HEK293 (cell line): ENCODE results near the gene MAPK12.
"Not testable (repeated sequence)": the region's sequence is repeated elsewhere in the genome, so short reads cannot be mapped to it uniquely, and the experiment has no call there.

Experiments used
- CTCF ChIA-PET: fragments of 350-600 bp; formaldehyde crosslinking; extraction: SDS; loops from one replicate; lab custom pipeline; 2021; ENCODE audit warnings: antibody characterized with exemption; lab: Yijun Ruan, JAX
- POLR2A ChIA-PET: fragments of 300-600 bp; formaldehyde crosslinking; extraction: SDS; loops from one replicate; lab custom pipeline; 2020; ENCODE audit warnings: antibody characterized with exemption, inconsistent platforms; lab: Yijun Ruan, JAX
- H3K27ac ChIP-seq: fragments of 200-500 bp; sonication (Bioruptor generic); 2 replicates; pipeline ENCODE4 v1.5.1; 2014; ENCODE audit warnings: low read depth, low read length, control low read depth, inconsistent platforms; ENCODE audit errors: extremely low read depth
- H3K36me3 ChIP-seq, 2 experiments: fragments of 200-500 bp in 1 of 2; sonication (Bioruptor generic) in 1 of 2; 1 replicate in 1 of 2; 2 replicates in 1 of 2; pipeline ENCODE4 v1.5.1; 2014 to 2017; ENCODE audit warnings: inconsistent platforms in 2 of 2, low read length in 2 of 2; ENCODE audit not compliant: control insufficient read depth in 2 of 2, insufficient read depth in 1 of 2
- H3K4me1 ChIP-seq: fragments of 200-500 bp; sonication (Bioruptor generic); 2 replicates; pipeline ENCODE4 v1.5.1; 2014; ENCODE audit warnings: mild to moderate bottlenecking, low read length, inconsistent platforms; ENCODE audit not compliant: control insufficient read depth, insufficient read depth
- H3K4me3 ChIP-seq: 2 replicates; pipeline ENCODE4 v1.5.1; 2011; ENCODE audit warnings: low read depth, mild to moderate bottlenecking, control low read depth, low read length, moderate library complexity
- H3K9me3 ChIP-seq: fragments of 200-500 bp; sonication (Bioruptor generic); 2 replicates; pipeline ENCODE4 v1.5.1; 2014; ENCODE audit warnings: low read depth, low read length, inconsistent platforms; ENCODE audit not compliant: control insufficient read depth, insufficient read depth
- BCL11A ChIP-seq: fragments of 450-650 bp; formaldehyde crosslinking; IDR thresholded peaks from 2 replicates; pipeline ENCODE4 v1.5.1; 2016; ENCODE audit warnings: low read depth, missing biosample characterization, missing genetic modification characterization
- GLI4 ChIP-seq: fragments of 450-650 bp; formaldehyde crosslinking; IDR thresholded peaks from 2 replicates; pipeline ENCODE4 v1.5.1; 2016; ENCODE audit warnings: missing biosample characterization, missing genetic modification characterization
- GLIS1 ChIP-seq: fragments of 450-650 bp; formaldehyde crosslinking; IDR thresholded peaks from 2 replicates; pipeline ENCODE4 v1.5.1; 2016; ENCODE audit warnings: missing biosample characterization, missing genetic modification characterization
- GLIS2 ChIP-seq: fragments of 450-650 bp; formaldehyde crosslinking; IDR thresholded peaks from 2 replicates; pipeline ENCODE4 v1.5.1; 2016; ENCODE audit warnings: missing biosample characterization, missing genetic modification characterization
- KLF7 ChIP-seq: fragments of 450-650 bp; formaldehyde crosslinking; IDR thresholded peaks from 2 replicates; pipeline ENCODE4 v1.5.1; 2016; ENCODE audit warnings: missing biosample characterization, missing genetic modification characterization, borderline replicate concordance
- MEIS1 ChIP-seq: sonication (generic); formaldehyde crosslinking; IDR thresholded peaks from 2 replicates; pipeline ENCODE4 v1.8.1; 2022; ENCODE audit warnings: missing genetic modification reagents, mild to moderate bottlenecking, borderline replicate concordance
- ZIC2 ChIP-seq: fragments of 450-650 bp; formaldehyde crosslinking; IDR thresholded peaks from 2 replicates; pipeline ENCODE4 v1.5.1; 2016; ENCODE audit warnings: missing biosample characterization, missing genetic modification characterization
- ZNF10 ChIP-seq: fragments of 450-650 bp; formaldehyde crosslinking; IDR thresholded peaks from 2 replicates; pipeline ENCODE4 v1.5.1; 2017; ENCODE audit warnings: missing biosample characterization, missing genetic modification characterization
- ZNF175 ChIP-seq: fragments of 450-650 bp; formaldehyde crosslinking; IDR thresholded peaks from 2 replicates; pipeline ENCODE4 v1.5.1; 2016; ENCODE audit warnings: missing biosample characterization, missing genetic modification characterization
- TF ChIP-seq, protein P1 (sequence below): fragments of 450-650 bp; formaldehyde crosslinking; IDR thresholded peaks from 2 replicates; pipeline ENCODE4 v1.5.1; 2016; ENCODE audit warnings: missing biosample characterization, missing genetic modification characterization
- TF ChIP-seq, protein P2 (sequence below): fragments of 450-650 bp; formaldehyde crosslinking; IDR thresholded peaks from 2 replicates; pipeline ENCODE4 v1.5.0; 2017; ENCODE audit warnings: missing biosample characterization, missing genetic modification characterization, borderline replicate concordance
- TF ChIP-seq, protein P3 (sequence below): fragments of 450-650 bp; formaldehyde crosslinking; IDR thresholded peaks from 2 replicates; pipeline ENCODE4 v1.5.1; 2016; ENCODE audit warnings: missing biosample characterization, missing genetic modification characterization

The MAPK12 gene

DNA sequence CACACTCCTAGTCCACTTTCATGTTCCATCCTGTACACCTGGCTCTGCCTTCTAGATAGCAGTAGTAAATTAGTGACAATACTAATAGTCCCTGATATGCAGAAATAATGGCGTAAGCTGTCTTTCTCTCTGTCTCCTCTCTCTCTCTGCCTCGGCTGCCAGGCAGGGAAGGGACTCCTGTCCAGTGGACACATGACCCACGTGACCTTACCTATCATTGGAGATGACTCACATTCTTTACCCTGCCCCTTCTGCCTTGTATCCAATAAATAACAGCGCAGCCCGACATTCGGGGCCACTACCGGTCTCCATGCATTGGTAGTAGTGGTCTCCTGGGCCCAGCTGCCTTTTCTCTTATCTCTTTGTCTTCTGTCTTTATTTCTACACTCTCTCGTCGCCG lies 12.3 kb upstream of the MAPK12 start:
- not testable (repeated sequence) for H3K9me3 ChIP-seq, H3K4me3 ChIP-seq, H3K27ac ChIP-seq
- Histone ChIP-seq H3K36me3 (peaks cover 0 to 44% of the 10 kb centered on the region in 2 experiments; a peak in 2 of 3 replicates), H3K4me1 (peaks cover 14% of the 10 kb centered on the region)
- ChIA-PET CTCF (interaction anchor here (1.0 to 6.3 kb wide), 5 partner anchors 11 to 68 kb away, joined by 3 to 42 read pairs (median 4); partner anchors contain the start of gene TUBGCP6), POLR2A (interaction anchor here (0.7 to 2.3 kb wide), 2 partner anchors 32 to 265 kb away, joined by 3 to 8 read pairs; no protein-coding TSS in a partner anchor)

DNA sequence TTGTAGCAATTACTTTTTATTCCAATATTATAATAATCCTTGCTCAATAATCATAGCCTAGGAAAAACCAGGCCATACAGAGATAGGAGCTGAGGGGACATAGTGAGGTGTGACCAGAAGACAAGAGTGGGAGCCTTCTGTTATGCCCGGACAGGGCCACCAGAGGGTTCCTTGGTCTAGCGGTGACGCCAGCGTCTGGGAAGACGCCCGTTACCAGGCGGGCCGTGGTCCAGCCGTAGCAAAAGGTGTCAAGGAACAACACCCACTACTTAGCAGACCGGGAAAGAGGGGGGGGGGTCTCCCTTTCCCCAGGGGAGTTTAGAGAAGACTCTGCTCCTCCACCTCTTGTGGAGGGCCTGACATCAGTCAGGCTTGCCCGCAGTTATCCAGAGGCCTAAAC lies 11.9 kb upstream of the MAPK12 start:
- CTCF ChIA-PET, result interaction anchor here (0.6 to 6.3 kb wide), 12 partner anchors 10 to 68 kb away, joined by 3 to 42 read pairs (median 4); partner anchors contain the start of genes HDAC10 and TUBGCP6
- POLR2A ChIA-PET, result interaction anchor here (0.7 to 2.3 kb wide), 3 partner anchors 23 to 265 kb away, joined by 3 to 17 read pairs (median 8); partner anchors contain the start of gene HDAC10
- not testable (repeated sequence) for H3K9me3 ChIP-seq, H3K27ac ChIP-seq, H3K4me3 ChIP-seq
- Histone ChIP-seq H3K36me3 (peaks cover 0 to 40% of the 10 kb centered on the region in 2 experiments; a peak in 2 of 3 replicates), H3K4me1 (peaks cover 14% of the 10 kb centered on the region)

DNA sequence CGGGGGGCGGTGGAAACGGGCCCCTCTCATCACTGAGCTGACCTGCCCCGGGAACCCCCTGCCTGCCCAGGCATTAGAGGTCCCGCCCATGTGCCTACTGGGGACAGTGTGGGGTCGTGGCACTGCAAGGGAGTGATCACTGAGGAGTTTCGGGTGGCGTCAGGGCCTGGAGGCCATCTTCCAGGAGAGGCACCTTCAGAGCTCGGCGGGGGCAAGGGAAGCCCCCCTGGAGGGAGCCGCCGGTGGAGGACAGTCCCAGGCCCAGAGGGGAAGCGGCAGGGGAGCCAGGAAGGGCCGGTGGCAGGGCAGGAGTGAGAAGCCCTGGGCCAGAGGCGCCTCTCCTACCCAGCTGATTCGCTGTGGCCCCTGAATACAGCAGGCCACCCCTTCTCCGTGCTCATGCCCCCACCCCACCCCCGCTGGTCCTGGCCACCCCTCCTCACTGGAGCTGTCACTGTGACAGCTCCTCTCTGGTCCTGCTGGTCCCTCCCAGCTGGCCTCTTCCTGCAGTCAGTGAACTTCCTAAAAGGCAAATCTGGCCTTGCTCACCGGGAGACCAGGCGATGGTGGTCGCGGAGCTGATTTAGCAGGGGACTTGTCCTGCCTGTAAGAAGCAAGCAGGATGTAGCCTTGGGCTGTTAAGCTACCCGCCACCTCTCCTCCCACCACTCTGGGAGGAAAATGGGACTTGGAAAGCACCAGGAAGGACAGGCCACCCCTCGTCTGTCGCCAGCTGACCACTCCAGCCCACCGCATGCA lies 10.7 kb upstream of the MAPK12 start:
- H3K36me3 ChIP-seq, result peaks cover 0 to 29% of the 10 kb centered on the region in 2 experiments; a peak in 2 of 3 replicates
- TF ChIP-seq ZNF10 (tag by site-specific recombination) (peak; percentile 62; the same call in 1 of the 2 replicates), KLF7 (tag by site-specific recombination) (0 out of 2 replicates have a peak, but pooled peaks have one; percentile 13), ZNF175 (tag by site-specific recombination) (no peak), GLI4 (no peak), GLIS1 (tag by site-specific recombination) (peak; percentile 89), MEIS1 (no peak), GLIS2 (peak; percentile 68), ZIC2 (tag by site-specific recombination) (peak; percentile 95), BCL11A (tag by site-specific recombination) (0 out of 2 replicates have a peak, but pooled peaks have one; percentile 12)
- TF ChIP-seq, protein P1, sequence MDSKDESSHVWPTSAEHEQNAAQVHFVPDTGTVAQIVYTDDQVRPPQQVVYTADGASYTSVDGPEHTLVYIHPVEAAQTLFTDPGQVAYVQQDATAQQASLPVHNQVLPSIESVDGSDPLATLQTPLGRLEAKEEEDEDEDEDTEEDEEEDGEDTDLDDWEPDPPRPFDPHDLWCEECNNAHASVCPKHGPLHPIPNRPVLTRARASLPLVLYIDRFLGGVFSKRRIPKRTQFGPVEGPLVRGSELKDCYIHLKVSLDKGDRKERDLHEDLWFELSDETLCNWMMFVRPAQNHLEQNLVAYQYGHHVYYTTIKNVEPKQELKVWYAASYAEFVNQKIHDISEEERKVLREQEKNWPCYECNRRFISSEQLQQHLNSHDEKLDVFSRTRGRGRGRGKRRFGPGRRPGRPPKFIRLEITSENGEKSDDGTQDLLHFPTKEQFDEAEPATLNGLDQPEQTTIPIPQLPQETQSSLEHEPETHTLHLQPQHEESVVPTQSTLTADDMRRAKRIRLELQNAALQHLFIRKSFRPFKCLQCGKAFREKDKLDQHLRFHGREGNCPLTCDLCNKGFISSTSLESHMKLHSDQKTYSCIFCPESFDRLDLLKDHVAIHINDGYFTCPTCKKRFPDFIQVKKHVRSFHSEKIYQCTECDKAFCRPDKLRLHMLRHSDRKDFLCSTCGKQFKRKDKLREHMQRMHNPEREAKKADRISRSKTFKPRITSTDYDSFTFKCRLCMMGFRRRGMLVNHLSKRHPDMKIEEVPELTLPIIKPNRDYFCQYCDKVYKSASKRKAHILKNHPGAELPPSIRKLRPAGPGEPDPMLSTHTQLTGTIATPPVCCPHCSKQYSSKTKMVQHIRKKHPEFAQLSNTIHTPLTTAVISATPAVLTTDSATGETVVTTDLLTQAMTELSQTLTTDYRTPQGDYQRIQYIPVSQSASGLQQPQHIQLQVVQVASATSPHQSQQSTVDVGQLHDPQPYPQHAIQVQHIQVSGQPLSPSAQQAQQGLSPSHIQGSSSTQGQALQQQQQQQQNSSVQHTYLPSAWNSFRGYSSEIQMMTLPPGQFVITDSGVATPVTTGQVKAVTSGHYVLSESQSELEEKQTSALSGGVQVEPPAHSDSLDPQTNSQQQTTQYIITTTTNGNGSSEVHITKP (tag by site-specific recombination), result peak; percentile 40
- TF ChIP-seq, protein P2, sequence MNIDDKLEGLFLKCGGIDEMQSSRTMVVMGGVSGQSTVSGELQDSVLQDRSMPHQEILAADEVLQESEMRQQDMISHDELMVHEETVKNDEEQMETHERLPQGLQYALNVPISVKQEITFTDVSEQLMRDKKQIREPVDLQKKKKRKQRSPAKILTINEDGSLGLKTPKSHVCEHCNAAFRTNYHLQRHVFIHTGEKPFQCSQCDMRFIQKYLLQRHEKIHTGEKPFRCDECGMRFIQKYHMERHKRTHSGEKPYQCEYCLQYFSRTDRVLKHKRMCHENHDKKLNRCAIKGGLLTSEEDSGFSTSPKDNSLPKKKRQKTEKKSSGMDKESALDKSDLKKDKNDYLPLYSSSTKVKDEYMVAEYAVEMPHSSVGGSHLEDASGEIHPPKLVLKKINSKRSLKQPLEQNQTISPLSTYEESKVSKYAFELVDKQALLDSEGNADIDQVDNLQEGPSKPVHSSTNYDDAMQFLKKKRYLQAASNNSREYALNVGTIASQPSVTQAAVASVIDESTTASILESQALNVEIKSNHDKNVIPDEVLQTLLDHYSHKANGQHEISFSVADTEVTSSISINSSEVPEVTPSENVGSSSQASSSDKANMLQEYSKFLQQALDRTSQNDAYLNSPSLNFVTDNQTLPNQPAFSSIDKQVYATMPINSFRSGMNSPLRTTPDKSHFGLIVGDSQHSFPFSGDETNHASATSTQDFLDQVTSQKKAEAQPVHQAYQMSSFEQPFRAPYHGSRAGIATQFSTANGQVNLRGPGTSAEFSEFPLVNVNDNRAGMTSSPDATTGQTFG (tag by site-specific recombination), result no peak
- TF ChIP-seq, protein P3, sequence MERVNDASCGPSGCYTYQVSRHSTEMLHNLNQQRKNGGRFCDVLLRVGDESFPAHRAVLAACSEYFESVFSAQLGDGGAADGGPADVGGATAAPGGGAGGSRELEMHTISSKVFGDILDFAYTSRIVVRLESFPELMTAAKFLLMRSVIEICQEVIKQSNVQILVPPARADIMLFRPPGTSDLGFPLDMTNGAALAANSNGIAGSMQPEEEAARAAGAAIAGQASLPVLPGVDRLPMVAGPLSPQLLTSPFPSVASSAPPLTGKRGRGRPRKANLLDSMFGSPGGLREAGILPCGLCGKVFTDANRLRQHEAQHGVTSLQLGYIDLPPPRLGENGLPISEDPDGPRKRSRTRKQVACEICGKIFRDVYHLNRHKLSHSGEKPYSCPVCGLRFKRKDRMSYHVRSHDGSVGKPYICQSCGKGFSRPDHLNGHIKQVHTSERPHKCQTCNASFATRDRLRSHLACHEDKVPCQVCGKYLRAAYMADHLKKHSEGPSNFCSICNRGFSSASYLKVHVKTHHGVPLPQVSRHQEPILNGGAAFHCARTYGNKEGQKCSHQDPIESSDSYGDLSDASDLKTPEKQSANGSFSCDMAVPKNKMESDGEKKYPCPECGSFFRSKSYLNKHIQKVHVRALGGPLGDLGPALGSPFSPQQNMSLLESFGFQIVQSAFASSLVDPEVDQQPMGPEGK (tag by site-specific recombination), result peak; percentile 45
- TF ChIP-seq, all 188 proteins: peak for 8
- H3K27ac ChIP-seq, result peak overlapping the region; percentile 45; the same call in 1 of the 2 replicates
- no peaks in the 10 kb centered on the region for H3K9me3 ChIP-seq
- H3K4me1 ChIP-seq, result peaks cover 14% of the 10 kb centered on the region
- POLR2A ChIA-PET, result interaction anchor here (0.6 to 2.3 kb wide), 18 partner anchors 9 to 291 kb away, joined by 3 to 17 read pairs (median 5); partner anchors contain the start of genes HDAC10, MAPK12, SYCE3 and TUBGCP6
- no peak overlapping the region for H3K4me3 ChIP-seq
- CTCF ChIA-PET, result interaction anchor here (0.6 to 6.3 kb wide), 19 partner anchors 10 to 350 kb away, joined by 3 to 42 read pairs (median 4); partner anchors contain the start of genes HDAC10, MAPK12, SCO2 and TUBGCP6
